Measurements from ENCODE around the gene SLC9A7.

- TF ChIP-seq CTCF (IDR thresholded peaks at IDR 0.05) (no peak), POLR2A (IDR thresholded peaks at IDR 0.05) (no peak)
Measured at GRCh38 chrX:46770000-46770816, 11.3 kb upstream of the SLC9A7 start.
